GM15510 (cell line): ENCODE measurements around the gene MGAT5B.

Experiments used
- POLR2A ChIP-seq: IDR thresholded peaks from 3 replicates; pipeline ENCODE4 v1.6.1; 2011; ENCODE audit warnings: borderline replicate concordance; ENCODE audit not compliant: insufficient read length; ENCODE audit errors: extremely low read depth

The MGAT5B gene

DNA sequence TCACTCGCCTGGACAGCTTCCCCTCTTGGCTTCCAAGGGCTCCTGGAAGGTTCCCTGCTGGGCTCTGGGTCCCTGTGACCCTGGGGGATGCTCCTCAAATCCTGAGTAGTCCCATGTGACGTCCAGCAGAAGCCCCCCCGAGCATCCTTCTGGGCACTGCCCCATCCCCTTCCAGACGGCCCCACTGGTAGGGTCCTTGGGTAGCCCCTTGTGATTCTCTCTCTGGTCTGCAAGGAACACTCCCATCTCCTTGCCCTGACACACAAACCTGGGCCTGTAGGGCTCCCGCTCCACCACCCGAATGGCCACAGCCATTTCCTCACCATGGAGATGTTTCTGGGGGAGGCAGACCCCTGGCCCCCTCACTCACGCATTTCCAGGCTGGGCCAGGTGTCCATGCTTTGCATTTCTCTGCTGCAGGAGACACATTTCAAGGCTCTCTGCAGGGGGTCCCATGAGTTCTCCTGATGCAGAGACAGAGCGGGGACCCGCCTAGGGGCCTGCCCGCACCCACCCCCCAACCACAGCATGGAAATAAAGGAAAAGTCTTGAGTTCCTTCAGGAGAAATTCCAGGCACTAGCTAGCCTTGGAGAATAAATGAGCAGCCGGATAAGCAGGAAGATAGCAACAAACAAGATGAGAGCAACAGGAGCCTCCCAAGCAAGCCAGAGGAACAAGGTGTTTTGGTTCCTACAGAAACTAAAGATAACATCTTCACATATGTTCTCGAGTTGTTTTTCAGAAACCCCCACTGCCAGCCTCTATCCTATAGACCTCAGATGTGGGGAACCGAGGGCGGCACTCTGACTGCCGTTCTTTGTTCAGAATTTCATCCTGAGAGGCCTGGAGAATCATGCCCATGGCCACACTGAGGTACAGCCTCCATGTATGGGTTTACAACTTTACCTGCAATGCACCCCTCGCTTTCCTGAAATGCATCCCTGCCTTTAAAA lies 128.8 kb downstream of the MGAT5B start:
- no peak for TF ChIP-seq POLR2A

DNA sequence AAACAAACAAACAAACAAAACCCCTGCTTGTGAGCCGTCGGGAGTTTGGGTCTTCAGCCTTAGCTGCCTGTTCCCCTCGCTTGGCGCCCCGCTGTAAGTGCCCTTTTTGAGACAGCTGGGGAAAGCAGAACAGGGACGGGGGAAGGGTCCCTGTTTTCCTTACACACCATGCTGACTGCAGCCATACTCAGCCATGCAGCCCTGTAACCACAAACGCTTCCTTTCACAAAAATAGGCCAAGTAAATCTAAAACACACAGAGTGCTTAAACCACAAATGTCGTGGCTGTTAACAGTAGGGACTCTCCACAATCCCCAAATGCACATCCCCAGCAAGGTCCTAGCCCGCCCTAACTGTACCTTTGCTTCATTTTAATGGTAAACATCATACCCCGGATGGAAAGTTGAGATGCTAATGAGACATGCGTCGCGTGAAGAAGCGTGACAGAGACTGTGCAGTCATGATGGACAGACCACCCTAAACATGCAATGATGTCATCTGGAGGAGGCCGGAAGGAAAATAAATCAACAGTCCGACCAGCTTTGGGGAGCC lies 129.9 kb downstream of the MGAT5B start:
- no peak for TF ChIP-seq POLR2A

DNA sequence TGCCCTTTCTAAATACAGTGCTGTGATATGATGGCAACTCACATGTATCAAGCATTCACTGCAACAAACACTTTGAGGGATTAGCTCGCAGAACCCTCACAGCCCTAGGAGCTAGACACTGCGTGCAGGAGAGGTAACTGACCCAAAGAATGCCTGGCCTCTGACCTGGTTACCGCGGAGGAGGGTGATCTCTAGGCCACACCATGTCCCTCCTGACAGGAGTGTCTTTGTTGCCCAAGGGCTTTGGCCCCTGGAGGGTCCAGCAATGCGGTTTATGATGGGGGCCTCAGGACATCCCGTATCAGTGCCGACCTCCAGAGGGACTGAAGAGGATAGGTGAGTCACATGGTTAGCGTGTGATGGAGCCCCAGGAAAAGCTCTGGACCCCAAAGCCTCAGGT lies 130.6 kb downstream of the MGAT5B start:
- no peak for TF ChIP-seq POLR2A
